HL-60 (cell line): Measurements from ENCODE around the gene RBMS3.
"Not testable (repeated sequence)": the region's sequence is repeated elsewhere in the genome, so short reads cannot be mapped to it uniquely, and the experiment has no call there.

ENCODE experiments used
- DNase-seq, 2 experiments: peaks; one replicate each; pipeline ENCODE4 v3.0.0-alpha.2; 2010 to 2020; ENCODE audit warnings: low read depth in 1 of 2, low spot score in 1 of 2
- H3K27ac ChIP-seq: fragments of 250-450 bp; sonication (Bioruptor Pico); replicated peaks from 2 replicates; pipeline ENCODE4 v1.5.1; 2020; ENCODE audit warnings: mild to moderate bottlenecking, moderate library complexity
- H3K27me3 ChIP-seq: fragments of 250-450 bp; sonication (Bioruptor Pico); 2 replicates; pipeline ENCODE4 v1.5.1; 2021; ENCODE audit warnings: mild to moderate bottlenecking, moderate library complexity; ENCODE audit not compliant: insufficient read depth, poor library complexity, severe bottlenecking
- H3K4me3 ChIP-seq: replicated peaks from 2 replicates; pipeline ENCODE4 v1.5.1; 2011; ENCODE audit warnings: mild to moderate bottlenecking, control low read depth, low read length; ENCODE audit not compliant: insufficient read depth
- GABPA ChIP-seq: IDR thresholded peaks from 2 replicates; pipeline ENCODE4 v1.6.1; 2012; ENCODE audit warnings: low read depth
- POLR2AphosphoS5 ChIP-seq: IDR thresholded peaks from 2 replicates; pipeline ENCODE4 v1.6.1; 2012; ENCODE audit warnings: low read depth
- REST ChIP-seq: IDR thresholded peaks from 2 replicates; pipeline ENCODE4 v1.6.1; 2012; ENCODE audit warnings: low read depth; ENCODE audit not compliant: insufficient replicate concordance
- SPI1 ChIP-seq: IDR thresholded peaks from 2 replicates; pipeline ENCODE4 v1.6.1; 2012; ENCODE audit warnings: low read depth, mild to moderate bottlenecking, borderline replicate concordance
- TF ChIP-seq, protein P1 (sequence below): IDR thresholded peaks from one replicate; pipeline ENCODE4 v1.5.1; 2011; ENCODE audit warnings: low read length, control low read depth, inconsistent platforms; ENCODE audit not compliant: insufficient read depth

RBMS3 gene

GRCh38 chr3:30035935-30036567 is 755.2 kb downstream of the RBMS3 start:
- Histone ChIP-seq H3K27me3 (no peaks in the 10 kb centered on the region), H3K27ac (no peak overlapping the region), H3K4me3 (no peak overlapping the region)
- no peak for DNase-seq
- TF ChIP-seq, protein P1, sequence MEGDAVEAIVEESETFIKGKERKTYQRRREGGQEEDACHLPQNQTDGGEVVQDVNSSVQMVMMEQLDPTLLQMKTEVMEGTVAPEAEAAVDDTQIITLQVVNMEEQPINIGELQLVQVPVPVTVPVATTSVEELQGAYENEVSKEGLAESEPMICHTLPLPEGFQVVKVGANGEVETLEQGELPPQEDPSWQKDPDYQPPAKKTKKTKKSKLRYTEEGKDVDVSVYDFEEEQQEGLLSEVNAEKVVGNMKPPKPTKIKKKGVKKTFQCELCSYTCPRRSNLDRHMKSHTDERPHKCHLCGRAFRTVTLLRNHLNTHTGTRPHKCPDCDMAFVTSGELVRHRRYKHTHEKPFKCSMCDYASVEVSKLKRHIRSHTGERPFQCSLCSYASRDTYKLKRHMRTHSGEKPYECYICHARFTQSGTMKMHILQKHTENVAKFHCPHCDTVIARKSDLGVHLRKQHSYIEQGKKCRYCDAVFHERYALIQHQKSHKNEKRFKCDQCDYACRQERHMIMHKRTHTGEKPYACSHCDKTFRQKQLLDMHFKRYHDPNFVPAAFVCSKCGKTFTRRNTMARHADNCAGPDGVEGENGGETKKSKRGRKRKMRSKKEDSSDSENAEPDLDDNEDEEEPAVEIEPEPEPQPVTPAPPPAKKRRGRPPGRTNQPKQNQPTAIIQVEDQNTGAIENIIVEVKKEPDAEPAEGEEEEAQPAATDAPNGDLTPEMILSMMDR: no peak
- TF ChIP-seq GABPA: no peak
- no peak for TF ChIP-seq POLR2AphosphoS5
- no peak for TF ChIP-seq SPI1
- TF ChIP-seq REST: no peak

DNA sequence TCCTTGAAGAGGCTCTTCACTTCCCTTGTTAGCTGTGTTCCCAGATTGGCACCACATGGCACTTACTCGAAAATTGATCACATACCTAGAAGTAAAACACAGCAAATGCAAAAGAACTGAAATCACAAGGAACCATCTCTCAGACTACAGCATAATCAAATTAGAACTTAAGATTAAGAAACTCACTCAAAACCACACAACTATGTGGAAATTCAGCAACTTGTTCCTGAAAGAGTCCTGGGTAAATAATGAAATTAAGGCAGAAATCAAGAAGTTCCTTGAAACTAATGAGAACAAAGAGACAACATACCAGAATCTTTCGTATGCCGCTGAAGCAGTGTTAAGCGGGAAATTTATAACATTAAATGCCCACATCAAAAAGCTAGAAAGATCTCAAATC is 759.3 kb downstream of the RBMS3 start:
- peak in 1 of 2 experiments; percentile 37 for DNase-seq
- H3K27ac ChIP-seq: peak overlapping the region; percentile 2
- TF ChIP-seq POLR2AphosphoS5 (no peak), GABPA (no peak), REST (no peak)
- no peaks in the 10 kb centered on the region for H3K27me3 ChIP-seq
- no peak overlapping the region for H3K4me3 ChIP-seq

DNA sequence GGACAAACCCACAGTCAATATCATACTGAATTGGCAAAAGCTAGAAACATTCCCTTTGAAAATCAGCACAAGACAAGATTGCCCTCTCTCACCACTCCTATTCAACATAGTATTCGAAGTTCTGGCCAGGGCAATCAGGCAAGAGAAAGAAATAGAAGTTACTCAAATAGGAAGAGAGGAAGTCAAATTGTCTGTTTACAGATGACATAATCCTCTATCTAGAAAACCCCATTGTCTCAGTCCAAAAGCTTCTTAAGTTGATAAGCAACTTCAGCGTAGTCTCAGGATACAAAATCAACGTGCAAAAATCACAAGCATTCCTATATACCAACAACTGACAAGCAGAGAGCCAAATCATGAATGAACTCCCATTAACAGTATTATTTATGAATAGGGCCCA is 760.6 kb downstream of the RBMS3 start:
- H3K27me3 ChIP-seq, H3K4me3 ChIP-seq, H3K27ac ChIP-seq: not testable (repeated sequence)
- TF ChIP-seq SPI1: peak; percentile 83
- peak in 1 of 2 experiments; percentile 14 for DNase-seq

GRCh38 chr3:30042274-30042859 is 761.5 kb downstream of the RBMS3 start:
- peak; percentile 12 to 72 for DNase-seq
- Histone ChIP-seq H3K4me3 (no peak overlapping the region), H3K27me3 (no peaks in the 10 kb centered on the region), H3K27ac (no peak overlapping the region)
- TF ChIP-seq SPI1 (no peak), REST (no peak)
- TF ChIP-seq, protein P1: peak; percentile 28
